CD4-positive, alpha-beta T cell (primary cell): ENCODE data around the gene CDIP1. TPM values are rescaled to one million over a fixed set of nuclear protein-coding genes. Genes with fewer than 3 reads are reported as not detected.

ENCODE experiments used
- ATAC-seq: fragments of 200-7000 bp; cut with Tn5 transposase; one replicate; pipeline ENCODE4 v1.10.0; 2022; ENCODE audit warnings: mild to moderate bottlenecking; ENCODE audit not compliant: poor library complexity
- CTCF ChIA-PET: fragments of 350-600 bp; sonication (Branson Sonifier 250); formaldehyde crosslinking; loops from one replicate; lab custom pipeline; 2021; ENCODE audit warnings: antibody characterized with exemption, inconsistent platforms; lab: Charles Lee
- POLR2A ChIA-PET: fragments of 350-600 bp; sonication (Branson Sonifier 250); formaldehyde crosslinking; loops from one replicate; lab custom pipeline; 2021; ENCODE audit warnings: antibody characterized with exemption, inconsistent platforms; lab: Charles Lee
- DNase-seq, 14 experiments: peaks; one replicate each; pipeline ENCODE4 v3.0.0-alpha.2; 2013 to 2020; ENCODE audit warnings: mixed read lengths in 2 of 14
- H3K27ac ChIP-seq, 2 donors: one replicate each; pipeline versions ENCODE4 v1.5.1 to v1.7.0; 2013; ENCODE audit warnings: low read length in 2 of 2, low read depth in 1 of 2, mild to moderate bottlenecking in 1 of 2
- H3K27me3 ChIP-seq, 2 experiments: 1 replicate in 1 of 2; 2 replicates in 1 of 2; pipeline versions ENCODE4 v1.6.1 to v1.7.0; 2013; ENCODE audit warnings: low read length in 2 of 2, control low read depth in 1 of 2, mild to moderate bottlenecking in 1 of 2, moderate library complexity in 1 of 2; ENCODE audit not compliant: insufficient read depth in 2 of 2, control insufficient read depth in 1 of 2
- H3K36me3 ChIP-seq: one replicate; pipeline ENCODE4 v1.6.1; 2013; ENCODE audit warnings: low read length, control low read depth; ENCODE audit not compliant: insufficient read depth
- H3K4me1 ChIP-seq: one replicate; pipeline ENCODE4 v1.6.1; 2013; ENCODE audit warnings: low read length, control low read depth; ENCODE audit not compliant: insufficient read depth
- H3K4me3 ChIP-seq: one replicate; pipeline ENCODE4 v1.5.1; 2013; ENCODE audit warnings: mild to moderate bottlenecking, low read length, moderate library complexity
- H3K9me3 ChIP-seq, 2 experiments: 1 replicate in 1 of 2; 2 replicates in 1 of 2; pipeline versions ENCODE4 v1.6.1 to v1.7.0; 2013; ENCODE audit warnings: low read length in 2 of 2, mild to moderate bottlenecking in 2 of 2, control low read depth in 1 of 2, moderate library complexity in 1 of 2; ENCODE audit not compliant: control insufficient read depth in 1 of 2, insufficient read depth in 1 of 2
- H3K27ac Mint-ChIP-seq: one replicate; pipeline ENCODE4 v1.8.0; 2020; ENCODE audit warnings: mixed read lengths
- H3K27me3 Mint-ChIP-seq: one replicate; pipeline ENCODE4 v1.8.0; 2021; ENCODE audit warnings: mixed read lengths
- H3K36me3 Mint-ChIP-seq: one replicate; pipeline ENCODE4 v1.8.0; 2021; ENCODE audit warnings: low read depth, mixed read lengths
- H3K4me1 Mint-ChIP-seq: one replicate; pipeline ENCODE4 v1.8.0; 2021; ENCODE audit warnings: low read depth, mixed read lengths
- H3K4me3 Mint-ChIP-seq: one replicate; pipeline ENCODE4 v1.8.0; 2020; ENCODE audit warnings: mild to moderate bottlenecking, mixed read lengths
- H3K9me3 Mint-ChIP-seq: one replicate; pipeline ENCODE4 v1.8.0; 2020; ENCODE audit warnings: mixed read lengths
- CTCF ChIP-seq: fragments of 200-600 bp; IDR thresholded peaks from one replicate; pipeline ENCODE4 v1.8.0; 2022; ENCODE audit warnings: antibody characterized with exemption, mild to moderate bottlenecking
- intact Hi-C, 2 experiments: fragments of 100-400 bp; cut with DNase I in 1 of 2; cut with micrococcal nuclease in 1 of 2; formaldehyde crosslinking; loops; one replicate each; pipeline versions ENCODE4 v1.15.1 to v1.9.0; 2023 to 2025; cut with DNase I, micrococcal nuclease
- total RNA-seq, 174 experiments: library from RNA in 2 of 174; stranded (reverse) in 2 of 174; gene quantifications; one replicate each; pipeline ENCODE4 v1.2.3 and lab custom pipeline; 2021 to 2026

The CDIP1 gene
- total RNA-seq, 2 experiments from 2014 or later, result 19.5 to 22.4 TPM

GRCh38 chr16:4486126-4486893 is 52.3 kb downstream of the CDIP1 start:
- no peaks in the 10 kb centered on the region for H3K9me3 ChIP-seq
- Mint-ChIP-seq H3K4me1 (peaks cover 68% of the 10 kb centered on the region), H3K27me3 (no peaks in the 10 kb centered on the region), H3K9me3 (no peaks in the 10 kb centered on the region), H3K36me3 (peaks cover 84% of the 10 kb centered on the region), H3K27ac (peak overlapping the region; percentile 91), H3K4me3 (peak overlapping the region; percentile 39)
- H3K27ac ChIP-seq, result peak overlapping the region; percentile 23 to 67
- peaks cover 68% of the 10 kb centered on the region for H3K4me1 ChIP-seq
- H3K27me3 ChIP-seq, result no peaks in the 10 kb centered on the region
- DNase-seq (no peak), ATAC-seq (no peak)
- POLR2A ChIA-PET, result interaction anchor here (0.7 to 5.7 kb wide), 5 partner anchors 10 to 35 kb away, joined by 3 to 86 read pairs (median 66); partner anchors contain the start of genes HMOX2 and NMRAL1
- H3K4me3 ChIP-seq, result no peak overlapping the region
- H3K36me3 ChIP-seq, result peaks cover 54% of the 10 kb centered on the region
- CTCF ChIA-PET, result interaction anchor here (2.3 to 2.4 kb wide), 2 partner anchors 9 to 10 kb away, joined by 9 to 12 read pairs; partner anchors contain the start of gene HMOX2
- intact Hi-C loops, result no loop called here
- TF ChIP-seq CTCF, result no peak

GRCh38 chr16:4481963-4482362 is 56.6 kb downstream of the CDIP1 start:
- peak overlapping the region; percentile 63 for H3K27ac Mint-ChIP-seq
- peaks cover 68% of the 10 kb centered on the region for H3K4me1 ChIP-seq
- peaks cover 58% of the 10 kb centered on the region for H3K4me1 Mint-ChIP-seq
- no peak for TF ChIP-seq CTCF
- ATAC-seq (no peak), DNase-seq (no peak)
- H3K9me3 Mint-ChIP-seq, result no peaks in the 10 kb centered on the region
- CTCF ChIA-PET, result interaction anchor here (0.6 to 1.0 kb wide), 2 partner anchors 24 to 25 kb away, joined by 3 read pairs; no protein-coding TSS in a partner anchor
- no peaks in the 10 kb centered on the region for H3K27me3 ChIP-seq
- H3K36me3 Mint-ChIP-seq, result peaks cover 75% of the 10 kb centered on the region
- POLR2A ChIA-PET, result interaction anchor here (1.7 kb wide), 1 partner anchor 23 kb away, joined by 8 read pairs; no protein-coding TSS in a partner anchor
- intact Hi-C loops, result no loop called here
- no peak overlapping the region for H3K4me3 ChIP-seq
- peak overlapping the region; percentile 31 to 32 for H3K27ac ChIP-seq
- H3K9me3 ChIP-seq, result no peaks in the 10 kb centered on the region
- H3K36me3 ChIP-seq, result peaks cover 42% of the 10 kb centered on the region
- H3K4me3 Mint-ChIP-seq, result peak overlapping the region; percentile 37
- no peaks in the 10 kb centered on the region for H3K27me3 Mint-ChIP-seq

GRCh38 chr16:4481526-4481925 is 57.0 kb downstream of the CDIP1 start:
- peak in 1 of 14 experiments; percentile 33 for DNase-seq
- Mint-ChIP-seq H3K27me3 (no peaks in the 10 kb centered on the region), H3K36me3 (peaks cover 76% of the 10 kb centered on the region), H3K9me3 (no peaks in the 10 kb centered on the region), H3K4me1 (peaks cover 58% of the 10 kb centered on the region), H3K27ac (peak overlapping the region; percentile 63), H3K4me3 (peak overlapping the region; percentile 37)
- H3K4me1 ChIP-seq, result peaks cover 64% of the 10 kb centered on the region
- peaks cover 39% of the 10 kb centered on the region for H3K36me3 ChIP-seq
- no peaks in the 10 kb centered on the region for H3K9me3 ChIP-seq
- intact Hi-C loops, result no loop called here
- ChIA-PET CTCF (interaction anchor here (0.6 kb wide), 1 partner anchor 24 kb away, joined by 3 read pairs; no protein-coding TSS in a partner anchor), POLR2A (interaction anchor here (1.7 kb wide), 1 partner anchor 24 kb away, joined by 8 read pairs; no protein-coding TSS in a partner anchor)
- TF ChIP-seq CTCF, result no peak
- no peak overlapping the region for H3K4me3 ChIP-seq
- peak; percentile 27 for ATAC-seq
- H3K27ac ChIP-seq, result no peak overlapping the region
- no peaks in the 10 kb centered on the region for H3K27me3 ChIP-seq
